Right lobe of liver (tissue), 4 donors: ENCODE data around the gene TBPL1.

Experiments used
- CTCF ChIP-seq, 4 donors: fragments of 200-600 bp in 3 of 4; fragments of 450-650 bp in 1 of 4; IDR thresholded peaks; one replicate each; pipeline versions ENCODE4 v1.5.1 to v1.8.0; 2016 to 2022; ENCODE audit warnings: antibody characterized with exemption in 4 of 4, mild to moderate bottlenecking in 2 of 4
- POLR2A ChIP-seq: fragments of 450-650 bp; IDR thresholded peaks from one replicate; pipeline ENCODE4 v1.6.1; 2017; ENCODE audit warnings: antibody characterized with exemption, mild to moderate bottlenecking
- donor health status: DM: no; HTN: no; CAD: no.
- donor health status: DM: no; HTN: no; CAD: no.
- donor health status: DM: no; HTN: yes; CAD: no.

- TF ChIP-seq CTCF (IDR thresholded peaks at IDR 0.05), result no peak
- TF ChIP-seq POLR2A, result no peak
These were observed 46.3 kb downstream of the TBPL1 start for GRCh38 chr6:133999305-133999704.
